GM12878 (cell line): ENCODE results near the gene SCN11A.
A peak's percentile ranks its signal among the peaks of the same experiment; 100 is the strongest.

ENCODE experiments used
- CTCF ChIP-seq, 3 experiments: IDR thresholded peaks in 2 of 3; conservative IDR thresholded peaks in 1 of 3; 2 replicates each; pipeline ENCODE4 v1.5.1; 2011; ENCODE audit warnings: low read depth in 3 of 3, low read length in 3 of 3, mild to moderate bottlenecking in 3 of 3, control low read depth in 2 of 3, moderate library complexity in 2 of 3, inconsistent platforms in 1 of 3, mixed read lengths in 1 of 3; ENCODE audit not compliant: control insufficient read depth in 2 of 3, insufficient read depth in 1 of 3; ENCODE audit errors: extremely low read depth in 1 of 3
- EZH2 ChIP-seq: IDR thresholded peaks from 2 replicates; pipeline ENCODE4 v1.6.1; 2012; ENCODE audit warnings: low read depth, mild to moderate bottlenecking, control low read depth, inconsistent platforms, low read length, borderline replicate concordance; ENCODE audit not compliant: control insufficient read depth
- FOXM1 ChIP-seq: IDR thresholded peaks from 2 replicates; pipeline ENCODE4 v1.6.1; 2012; ENCODE audit warnings: low read depth, mild to moderate bottlenecking, inconsistent platforms, low read length, moderate library complexity
- JUND ChIP-seq: IDR thresholded peaks from 2 replicates; pipeline ENCODE4 v1.6.1; 2012; ENCODE audit warnings: low read depth, mild to moderate bottlenecking, low read length, improper control_type of control experiment, moderate library complexity
- NKRF ChIP-seq: fragments of 450-650 bp; conservative IDR thresholded peaks from 2 replicates; pipeline ENCODE4 v1.6.1; 2017; ENCODE audit warnings: mild to moderate bottlenecking, moderate library complexity
- POLR2AphosphoS2 ChIP-seq: IDR thresholded peaks from 2 replicates; pipeline ENCODE4 v1.6.1; 2011; ENCODE audit warnings: low read depth, mild to moderate bottlenecking, low read length, improper control_type of control experiment, moderate library complexity
- SMC3 ChIP-seq: IDR thresholded peaks from 2 replicates; pipeline ENCODE4 v1.6.1; 2011; ENCODE audit warnings: low read length, improper control_type of control experiment, borderline replicate concordance
- TCF7 ChIP-seq: IDR thresholded peaks from 2 replicates; pipeline ENCODE4 v1.6.1; 2014; ENCODE audit warnings: antibody characterized with exemption, borderline replicate concordance
- WRNIP1 ChIP-seq: IDR thresholded peaks from 2 replicates; pipeline ENCODE4 v1.6.1; 2011; ENCODE audit warnings: low read depth, low read length, improper control_type of control experiment, borderline replicate concordance
- YY1 ChIP-seq: IDR thresholded peaks from 2 replicates; pipeline ENCODE4 v1.6.1; 2011; ENCODE audit warnings: low read depth, mild to moderate bottlenecking, low read length

- peak; percentile 55 to 64 (median 57) for TF ChIP-seq CTCF (IDR thresholded peaks at IDR 0.05 in 2 of 3, conservative IDR thresholded peaks at IDR 0.05 in 1 of 3; ENCODE audit: control insufficient read depth in 2 of 3, extremely low read depth in 1 of 3, insufficient read depth in 1 of 3, low read depth in 3 of 3, low read length in 3 of 3)
- TF ChIP-seq FOXM1, result no peak
- no peak for TF ChIP-seq EZH2
- no peak for TF ChIP-seq NKRF
- 0 out of 2 replicates have a peak, but pooled peaks have one; percentile 33 for TF ChIP-seq YY1
- TF ChIP-seq WRNIP1, result no peak
- no peak for TF ChIP-seq JUND
- no peak for TF ChIP-seq SMC3
- no peak for TF ChIP-seq TCF7
- TF ChIP-seq POLR2AphosphoS2, result no peak
These were observed 13.5 kb upstream of the SCN11A start for GRCh38 chr3:39065197-39065596.
